ENCODE data around the gene SH3TC2.

DNA sequence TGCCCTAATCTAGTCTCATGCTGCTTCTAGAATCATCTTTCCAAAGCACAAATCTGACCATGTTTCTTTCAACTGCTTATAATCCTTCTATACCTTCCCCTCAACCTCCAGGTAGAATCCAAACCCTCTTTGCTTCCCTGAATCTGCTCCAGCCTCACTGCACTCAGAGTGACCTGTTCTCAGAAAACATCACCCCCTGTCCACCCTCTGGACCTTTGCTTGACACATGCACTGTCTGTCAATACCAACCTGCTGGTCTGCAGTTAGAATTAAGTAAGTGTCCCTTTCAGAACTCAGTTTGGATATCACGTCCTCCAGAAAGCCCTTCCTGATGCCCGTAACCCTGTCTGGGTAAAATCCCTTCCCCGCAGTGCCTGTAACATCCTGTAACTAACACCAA, 63.1 kb downstream of the SH3TC2 start:
- no peak for TF ChIP-seq POLR2A (IDR thresholded peaks at IDR 0.05; ENCODE audit: low read depth, low read length)
- TF ChIP-seq CTCF (conservative IDR thresholded peaks at IDR 0.05; ENCODE audit: low read depth, low read length), result no peak
- TF ChIP-seq, protein P1, sequence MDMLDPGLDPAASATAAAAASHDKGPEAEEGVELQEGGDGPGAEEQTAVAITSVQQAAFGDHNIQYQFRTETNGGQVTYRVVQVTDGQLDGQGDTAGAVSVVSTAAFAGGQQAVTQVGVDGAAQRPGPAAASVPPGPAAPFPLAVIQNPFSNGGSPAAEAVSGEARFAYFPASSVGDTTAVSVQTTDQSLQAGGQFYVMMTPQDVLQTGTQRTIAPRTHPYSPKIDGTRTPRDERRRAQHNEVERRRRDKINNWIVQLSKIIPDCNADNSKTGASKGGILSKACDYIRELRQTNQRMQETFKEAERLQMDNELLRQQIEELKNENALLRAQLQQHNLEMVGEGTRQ (IDR thresholded peaks at IDR 0.05; ENCODE audit: low read depth, low read length), result no peak
- no peak for TF ChIP-seq RFX5 (IDR thresholded peaks at IDR 0.05; ENCODE audit: low read depth, low read length)
- no peak for TF ChIP-seq SMC3 (IDR thresholded peaks at IDR 0.05; ENCODE audit: low read depth, low read length)
- TF ChIP-seq, protein P2, sequence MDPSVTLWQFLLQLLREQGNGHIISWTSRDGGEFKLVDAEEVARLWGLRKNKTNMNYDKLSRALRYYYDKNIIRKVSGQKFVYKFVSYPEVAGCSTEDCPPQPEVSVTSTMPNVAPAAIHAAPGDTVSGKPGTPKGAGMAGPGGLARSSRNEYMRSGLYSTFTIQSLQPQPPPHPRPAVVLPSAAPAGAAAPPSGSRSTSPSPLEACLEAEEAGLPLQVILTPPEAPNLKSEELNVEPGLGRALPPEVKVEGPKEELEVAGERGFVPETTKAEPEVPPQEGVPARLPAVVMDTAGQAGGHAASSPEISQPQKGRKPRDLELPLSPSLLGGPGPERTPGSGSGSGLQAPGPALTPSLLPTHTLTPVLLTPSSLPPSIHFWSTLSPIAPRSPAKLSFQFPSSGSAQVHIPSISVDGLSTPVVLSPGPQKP (IDR thresholded peaks at IDR 0.05; ENCODE audit: borderline replicate concordance, low read depth, low read length), result no peak
- TF ChIP-seq RCOR1 (IDR thresholded peaks at IDR 0.05; ENCODE audit: insufficient replicate concordance, low read length), result no peak
- TF ChIP-seq RAD21 (IDR thresholded peaks at IDR 0.05; ENCODE audit: low read length), result no peak
- TF ChIP-seq BHLHE40 (IDR thresholded peaks at IDR 0.05; ENCODE audit: low read depth, low read length), result no peak
- no peak for TF ChIP-seq NFE2L2 (IDR thresholded peaks at IDR 0.05; ENCODE audit: low read depth, low read length)
- no peak for TF ChIP-seq MXI1 (IDR thresholded peaks at IDR 0.05; ENCODE audit: borderline replicate concordance, low read depth, low read length)
- TF ChIP-seq CEBPB (IDR thresholded peaks at IDR 0.05; ENCODE audit: low read depth, low read length), result no peak

Measured in IMR-90 (cell line).